Left ventricle myocardium inferior (tissue), 1 donor: ENCODE results near the gene SOBP. TPM values are rescaled to one million over a fixed set of nuclear protein-coding genes. Genes with fewer than 3 reads are reported as not detected.

Experiments used
- DNase-seq: peaks from one replicate; pipeline ENCODE4 v3.0.0-alpha.2; 2020
- H3K27ac ChIP-seq: fragments of 200-600 bp; replicated peaks from 2 replicates; pipeline ENCODE4 v1.8.0; 2021
- H3K27me3 ChIP-seq: fragments of 200-600 bp; 2 replicates; pipeline ENCODE4 v1.8.0; 2021; ENCODE audit warnings: low read depth
- H3K36me3 ChIP-seq: fragments of 200-600 bp; 2 replicates; pipeline ENCODE4 v1.8.0; 2021
- H3K4me1 ChIP-seq: fragments of 200-600 bp; 2 replicates; pipeline ENCODE4 v1.8.0; 2021
- H3K4me3 ChIP-seq: fragments of 200-600 bp; 2 replicates; pipeline ENCODE4 v1.8.0; 2021; ENCODE audit warnings: mild to moderate bottlenecking, moderate library complexity
- H3K9me3 ChIP-seq: fragments of 200-600 bp; replicated peaks from 2 replicates; pipeline ENCODE4 v1.8.0; 2021
- CTCF ChIP-seq: fragments of 200-600 bp; IDR thresholded peaks from 2 replicates; pipeline ENCODE4 v1.8.0; 2021; ENCODE audit warnings: antibody characterized with exemption, mild to moderate bottlenecking, borderline replicate concordance
- intact Hi-C: fragments of 100-400 bp; cut with micrococcal nuclease; formaldehyde crosslinking; loops from one replicate; pipeline ENCODE4 v1.11.0; 2022
- total RNA-seq: library from RNA; stranded (reverse); fragmentation: NEBNext Ultra II Directional; extraction: Animal tissue kit (Norgen Biotek cat#: 25700); gene quantifications from one replicate; pipeline ENCODE4 v1.2.1, GENCODE V29; 2021
- donor health status: DM: no; HTN: yes; CAD: no; lungs with severe emphysema.

SOBP gene
- total RNA-seq, 1 donor from 2014 or later, result 22.9 TPM

GRCh38 chr6:107556082-107556481 lies 66.2 kb downstream of the SOBP start:
- H3K27ac ChIP-seq, result no peak overlapping the region
- no peak for DNase-seq
- no peaks in the 10 kb centered on the region for H3K9me3 ChIP-seq
- H3K4me1 ChIP-seq, result peaks cover 12% of the 10 kb centered on the region
- TF ChIP-seq CTCF, result no peak
- no peaks in the 10 kb centered on the region for H3K27me3 ChIP-seq
- no peaks in the 10 kb centered on the region for H3K36me3 ChIP-seq
- H3K4me3 ChIP-seq, result no peak overlapping the region
- intact Hi-C loops, result no loop called here

- intact Hi-C loops, result no loop called here
- no peak for DNase-seq
- H3K27ac ChIP-seq, result no peak overlapping the region
- TF ChIP-seq CTCF, result no peak
- H3K4me1 ChIP-seq, result peaks cover 14% of the 10 kb centered on the region
- H3K27me3 ChIP-seq, result no peaks in the 10 kb centered on the region
- H3K36me3 ChIP-seq, result no peaks in the 10 kb centered on the region
- H3K4me3 ChIP-seq, result no peak overlapping the region
- no peaks in the 10 kb centered on the region for H3K9me3 ChIP-seq
Observed at GRCh38 chr6:107557698-107558097, 67.8 kb downstream of the SOBP start.

GRCh38 chr6:107560657-107561056 lies 70.7 kb downstream of the SOBP start:
- TF ChIP-seq CTCF, result no peak
- Histone ChIP-seq H3K4me3 (no peak overlapping the region), H3K27me3 (no peaks in the 10 kb centered on the region), H3K27ac (peak overlapping the region; percentile 67), H3K4me1 (peaks cover 33% of the 10 kb centered on the region), H3K36me3 (no peaks in the 10 kb centered on the region), H3K9me3 (no peaks in the 10 kb centered on the region)
- intact Hi-C loops, result no loop called here
- DNase-seq, result no peak

- peak overlapping the region; percentile 67 for H3K27ac ChIP-seq
- peaks cover 33% of the 10 kb centered on the region for H3K4me1 ChIP-seq
- H3K36me3 ChIP-seq, result no peaks in the 10 kb centered on the region
- H3K4me3 ChIP-seq, result no peak overlapping the region
- no peaks in the 10 kb centered on the region for H3K9me3 ChIP-seq
- DNase-seq, result peak; percentile 64
- H3K27me3 ChIP-seq, result no peaks in the 10 kb centered on the region
- no peak for TF ChIP-seq CTCF
- intact Hi-C loops, result no loop called here
Observed at GRCh38 chr6:107561306-107561705, 71.4 kb downstream of the SOBP start.

GRCh38 chr6:107563694-107564588 lies 74.0 kb downstream of the SOBP start:
- peaks cover 33% of the 10 kb centered on the region for H3K4me1 ChIP-seq
- no peaks in the 10 kb centered on the region for H3K27me3 ChIP-seq
- no peak overlapping the region for H3K4me3 ChIP-seq
- H3K36me3 ChIP-seq, result no peaks in the 10 kb centered on the region
- peak; percentile 23 for DNase-seq
- peak overlapping the region; percentile 50 for H3K27ac ChIP-seq
- intact Hi-C loops, result no loop called here
- no peaks in the 10 kb centered on the region for H3K9me3 ChIP-seq
- TF ChIP-seq CTCF, result no peak
